ENCODE measurements around the gene SYNE2.

Gene SYNE2

GRCh38 chr14:63908667-63909264, 56.0 kb downstream of the SYNE2 start:
- DNase-seq (ENCODE audit: low spot score), result no peak

- DNase-seq (ENCODE audit: low spot score), result no peak
These were observed 57.2 kb downstream of the SYNE2 start for GRCh38 chr14:63909984-63910383.

- no peak for DNase-seq (ENCODE audit: low spot score)
These were observed 58.0 kb downstream of the SYNE2 start for GRCh38 chr14:63910583-63911363.

- DNase-seq (ENCODE audit: low spot score), result no peak
These were observed 58.6 kb downstream of the SYNE2 start for GRCh38 chr14:63911404-63911803.

GRCh38 chr14:63912286-63912685, 59.5 kb downstream of the SYNE2 start:
- no peak for DNase-seq (ENCODE audit: low spot score)

GRCh38 chr14:63918411-63918810, 65.6 kb downstream of the SYNE2 start:
- DNase-seq (ENCODE audit: low spot score), result no peak

- DNase-seq (ENCODE audit: low spot score), result no peak
These were observed 70.1 kb downstream of the SYNE2 start for GRCh38 chr14:63922696-63923421.

GRCh38 chr14:63923422-63923752, 70.6 kb downstream of the SYNE2 start:
- DNase-seq (ENCODE audit: low spot score), result no peak

GRCh38 chr14:63924375-63924774, 71.6 kb downstream of the SYNE2 start:
- DNase-seq (ENCODE audit: low spot score), result no peak

- DNase-seq (ENCODE audit: low spot score), result no peak
These were observed 73.8 kb downstream of the SYNE2 start for GRCh38 chr14:63926641-63927040.

- no peak for DNase-seq (ENCODE audit: low spot score)
These were observed 76.0 kb downstream of the SYNE2 start for GRCh38 chr14:63928744-63929174.

GRCh38 chr14:63933110-63933509, 80.3 kb downstream of the SYNE2 start:
- no peak for DNase-seq (ENCODE audit: low spot score)

- no peak for DNase-seq (ENCODE audit: low spot score)
These were observed 80.9 kb downstream of the SYNE2 start for GRCh38 chr14:63933711-63934110.

GRCh38 chr14:63938198-63939005, 85.6 kb downstream of the SYNE2 start:
- no peak for DNase-seq (ENCODE audit: low spot score)

- no peak for DNase-seq (ENCODE audit: low spot score)
These were observed 86.1 kb downstream of the SYNE2 start for GRCh38 chr14:63939006-63939270.

- no peak for DNase-seq (ENCODE audit: low spot score)
These were observed 87.6 kb downstream of the SYNE2 start for GRCh38 chr14:63940387-63940786.

- DNase-seq (ENCODE audit: low spot score), result no peak
These were observed 88.2 kb downstream of the SYNE2 start for GRCh38 chr14:63941023-63941422.

GRCh38 chr14:63949696-63950095, 96.9 kb downstream of the SYNE2 start:
- no peak for DNase-seq (ENCODE audit: low spot score)

GRCh38 chr14:63951021-63951420, 98.2 kb downstream of the SYNE2 start:
- no peak for DNase-seq (ENCODE audit: low spot score)

- DNase-seq (ENCODE audit: low spot score), result no peak
These were observed 98.6 kb downstream of the SYNE2 start for GRCh38 chr14:63951429-63951828.

- DNase-seq (ENCODE audit: low spot score), result peak; percentile 50
These were observed 99.5 kb downstream of the SYNE2 start for GRCh38 chr14:63952053-63952932.

Measured in kidney capillary endothelial cell (primary cell).